SK-N-DZ (cell line): ENCODE results near the gene PHLPP1.
A peak's percentile ranks its signal among the peaks of the same experiment; 100 is the strongest.

Experiments
- DNase-seq: peaks from one replicate; pipeline ENCODE4 v3.0.0-alpha.2; 2015; ENCODE audit warnings: low spot score

PHLPP1 gene

DNA sequence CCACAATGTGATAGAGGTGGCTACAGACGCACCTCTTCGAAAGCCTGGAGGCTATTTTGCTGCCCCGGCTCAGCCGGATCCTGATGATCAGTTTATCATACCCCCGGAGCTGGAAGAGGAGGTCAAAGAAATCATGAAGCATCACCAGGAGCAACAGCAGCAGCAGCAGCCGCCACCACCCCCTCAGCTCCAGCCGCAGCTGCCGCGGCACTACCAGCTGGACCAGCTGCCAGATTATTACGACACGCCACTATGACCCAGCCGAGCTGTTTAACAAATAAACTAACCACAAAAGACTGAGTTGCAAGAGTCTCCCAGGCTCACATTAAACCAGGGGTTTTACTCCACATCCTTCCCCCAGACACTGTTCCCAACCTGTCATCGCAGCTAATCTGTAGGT, 263.8 kb downstream of the PHLPP1 start:
- DNase-seq: no peak

DNA sequence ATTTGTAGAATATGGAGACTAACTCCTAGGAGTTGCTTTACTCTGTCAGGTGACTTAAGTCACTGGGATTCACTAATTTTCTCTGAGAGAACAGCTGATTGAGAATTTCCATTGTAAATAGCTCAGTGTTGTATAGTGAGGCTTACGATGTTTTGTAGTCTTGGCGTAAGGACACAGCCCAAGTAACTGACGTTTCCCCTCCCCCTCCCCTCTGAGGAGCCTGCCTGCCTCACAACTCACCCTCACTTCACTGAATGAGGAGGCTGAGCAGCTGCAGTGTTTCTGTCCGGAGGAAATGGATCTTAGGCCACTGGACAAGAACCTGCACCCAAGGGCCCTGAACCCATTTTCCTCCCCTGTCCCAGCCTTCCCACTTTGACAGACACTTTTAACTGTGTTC, 264.6 kb downstream of the PHLPP1 start:
- DNase-seq: no peak

DNA sequence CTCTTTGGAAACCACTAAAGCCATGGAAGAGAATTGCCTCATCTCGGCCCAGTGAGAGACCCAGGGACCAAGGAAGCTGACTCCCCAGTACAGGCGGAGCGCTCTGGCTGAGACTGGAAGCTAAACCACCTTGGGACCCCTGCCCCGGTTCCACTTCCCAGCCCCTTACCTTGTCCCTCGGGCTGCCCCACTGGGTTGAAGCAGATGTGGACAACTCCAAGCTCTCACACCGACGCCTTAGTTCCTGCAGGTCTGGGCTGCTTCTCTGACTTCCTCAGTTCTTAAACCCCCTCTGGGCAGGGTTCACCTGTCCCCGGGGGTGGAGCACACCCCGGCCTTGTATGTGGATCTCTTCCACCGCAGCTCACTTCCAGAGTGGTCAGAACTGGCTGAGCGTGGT, 266.2 kb downstream of the PHLPP1 start:
- DNase-seq: no peak

DNA sequence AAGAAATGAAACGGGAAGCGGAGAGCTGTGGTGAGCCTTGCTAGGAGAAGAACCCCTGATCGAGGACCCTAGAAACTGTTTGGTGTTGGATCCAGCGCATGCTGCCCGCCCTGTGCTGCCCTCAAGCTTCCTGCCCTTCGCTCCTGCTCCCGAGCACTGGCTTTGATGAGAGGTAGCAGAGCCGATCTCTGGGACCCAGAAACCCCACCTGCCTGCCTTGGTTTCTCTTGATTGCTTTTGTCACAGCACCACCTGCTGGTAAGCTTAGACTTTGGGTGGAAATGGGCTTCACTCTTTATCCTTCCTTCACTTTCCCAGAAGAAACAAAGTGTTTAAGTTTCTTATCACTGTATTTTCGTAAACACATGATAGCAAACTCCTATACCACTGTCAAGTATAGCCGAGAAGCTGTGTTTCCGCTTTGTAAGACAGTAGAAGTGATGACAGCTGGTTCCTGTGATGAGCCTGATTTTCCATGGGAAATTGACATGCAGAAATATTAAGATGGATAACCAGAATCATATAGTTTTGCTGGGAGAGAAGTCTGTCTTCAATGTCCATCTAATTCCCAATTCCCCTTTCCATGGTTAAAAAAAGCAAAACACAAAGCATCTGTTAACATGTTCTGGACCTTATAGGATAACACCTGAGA, 267.4 kb downstream of the PHLPP1 start:
- peak; percentile 56 for DNase-seq

DNA sequence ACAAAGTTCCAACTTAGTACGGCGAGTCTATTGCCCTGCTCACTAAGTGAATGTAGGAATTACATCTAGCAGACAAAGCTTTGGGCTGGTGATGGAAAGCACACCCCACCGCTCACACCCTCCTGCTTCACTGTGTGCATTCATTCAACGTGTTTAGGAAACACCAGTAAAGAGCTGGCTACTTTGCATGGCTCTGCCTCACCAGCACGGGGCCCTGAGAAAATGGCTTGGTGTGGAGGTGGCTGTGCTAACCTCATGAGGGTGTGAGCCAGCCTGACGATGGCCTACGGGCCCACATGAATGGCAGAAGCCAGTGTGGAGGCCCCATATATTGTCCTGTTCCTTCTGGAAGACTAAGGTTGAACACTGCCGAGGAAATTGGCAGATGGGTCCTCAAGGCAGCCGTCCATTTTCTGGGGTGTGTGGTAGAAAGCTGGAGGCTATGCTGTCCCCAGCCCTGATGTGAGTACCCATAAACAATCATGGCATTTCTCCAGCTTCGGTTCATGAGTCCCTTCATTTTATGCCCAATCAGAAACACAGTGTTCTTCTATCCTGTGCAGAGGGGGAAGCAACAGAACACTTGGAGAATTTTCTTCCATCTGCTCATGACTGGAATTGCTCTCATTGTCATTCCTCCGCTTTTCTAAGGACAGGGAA, 269.4 kb downstream of the PHLPP1 start:
- no peak for DNase-seq

DNA sequence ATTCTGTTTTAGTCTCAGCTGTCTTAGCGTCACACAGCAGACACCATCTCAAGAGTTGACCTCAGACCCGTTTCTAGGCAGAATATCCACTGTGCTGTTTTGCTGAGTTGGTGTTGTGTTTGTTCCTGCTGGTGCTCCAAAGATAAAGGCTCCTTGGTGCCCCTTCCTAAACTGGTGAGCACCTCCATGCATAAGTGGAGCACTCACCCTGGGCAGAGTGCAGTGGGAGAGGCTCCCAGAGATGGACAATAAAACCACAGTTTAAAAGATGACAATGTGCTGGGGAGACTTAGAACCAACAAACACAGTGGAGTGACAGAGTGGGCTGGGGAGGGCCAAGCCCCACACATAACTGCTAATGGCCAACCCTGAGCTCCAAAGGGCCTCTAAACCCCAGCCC, 271.1 kb downstream of the PHLPP1 start:
- DNase-seq: no peak

DNA sequence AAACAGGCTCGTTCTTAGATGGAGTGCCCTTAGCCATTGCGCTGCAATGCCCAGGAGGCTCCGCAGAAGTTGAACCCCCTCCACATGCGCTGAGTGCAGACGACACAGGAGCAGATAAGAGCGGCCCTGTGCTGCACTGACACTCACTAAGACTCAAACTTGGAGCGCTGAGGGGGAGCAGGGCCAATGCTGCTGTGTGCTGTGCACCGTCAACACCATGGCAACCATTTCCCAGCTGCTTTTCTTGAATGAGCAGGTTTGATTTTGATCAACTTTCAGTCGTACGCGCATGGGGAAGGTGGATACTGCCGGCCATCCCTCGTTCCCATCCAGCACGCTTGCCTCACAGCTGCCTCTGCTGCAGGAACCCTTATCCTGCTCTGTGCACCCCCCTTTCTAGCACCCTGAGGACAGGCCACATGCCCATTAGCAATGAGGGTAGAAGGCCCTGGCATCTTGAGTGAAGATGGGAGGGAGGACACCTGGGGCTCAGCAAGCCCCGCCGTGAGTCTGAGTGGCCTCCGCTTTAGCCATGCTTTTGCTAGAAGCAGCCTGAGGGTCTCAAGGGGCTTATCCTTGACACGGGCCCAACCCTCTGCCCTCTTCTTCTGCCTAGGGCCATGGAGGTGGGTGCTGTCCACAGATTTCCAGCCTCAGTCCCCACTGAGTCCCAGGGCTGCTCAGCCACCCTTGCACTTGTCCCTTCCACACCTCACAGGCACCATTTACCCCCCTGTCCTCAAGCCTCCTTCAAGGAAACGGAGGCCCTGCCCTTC, 271.9 kb downstream of the PHLPP1 start:
- DNase-seq: peak; percentile 27

DNA sequence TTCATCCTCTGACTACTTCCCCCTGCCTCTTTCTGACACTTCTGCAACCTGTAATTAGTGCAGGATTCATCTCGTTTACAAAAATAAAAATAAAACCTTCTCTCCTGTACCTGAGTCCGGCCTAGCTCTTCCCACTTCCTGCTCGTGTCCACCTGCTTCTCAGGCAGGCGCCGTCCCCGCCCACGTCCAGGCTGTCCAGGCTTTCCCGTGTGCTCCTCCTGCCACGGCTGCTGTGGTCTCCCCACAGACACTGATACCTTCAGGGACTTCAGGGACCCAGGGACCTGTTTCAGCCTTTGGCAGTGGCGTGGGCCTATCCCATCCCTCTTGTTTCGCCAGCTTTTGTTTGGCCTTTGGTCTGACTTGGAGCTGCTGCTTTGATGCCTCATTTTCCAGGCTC, 272.5 kb downstream of the PHLPP1 start:
- DNase-seq: no peak

DNA sequence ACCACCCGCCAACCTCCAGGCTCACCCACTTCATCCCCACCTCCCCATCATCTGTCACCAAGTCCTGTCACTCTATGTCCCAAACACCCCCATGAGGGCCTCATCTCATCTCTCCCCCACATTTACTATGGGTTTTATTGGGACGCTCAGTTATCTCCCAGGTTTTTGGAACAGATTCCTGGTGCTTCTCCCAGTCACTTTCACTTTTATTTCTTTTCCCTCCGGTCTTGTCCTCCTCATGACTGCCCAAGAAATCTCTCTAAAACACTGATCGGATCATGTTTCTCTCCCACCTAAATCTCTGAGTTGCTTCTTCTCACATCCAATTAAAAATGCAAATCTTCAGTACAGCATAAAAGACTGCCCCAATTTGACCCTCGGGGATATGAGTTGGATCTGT, 273.1 kb downstream of the PHLPP1 start:
- no peak for DNase-seq

DNA sequence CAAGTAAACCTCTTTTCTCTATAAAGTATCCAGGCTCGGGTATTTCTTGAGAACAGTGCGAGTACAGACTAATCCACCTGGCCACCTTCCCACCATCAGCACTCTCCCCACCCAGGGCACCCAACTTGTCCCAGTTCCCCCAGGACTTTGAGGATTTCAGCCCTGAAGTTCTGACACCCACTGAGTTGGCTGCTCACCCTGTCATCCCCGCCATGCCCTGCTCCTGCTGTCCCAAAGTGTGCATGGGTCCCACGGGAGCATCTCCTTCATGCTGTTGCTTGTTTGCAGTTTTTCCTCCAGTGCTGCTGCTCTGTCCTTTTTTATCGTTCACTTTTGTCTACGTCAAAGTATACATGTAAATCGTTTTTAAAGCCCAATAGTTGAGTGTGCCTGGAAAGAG, 273.9 kb downstream of the PHLPP1 start:
- DNase-seq: no peak

DNA sequence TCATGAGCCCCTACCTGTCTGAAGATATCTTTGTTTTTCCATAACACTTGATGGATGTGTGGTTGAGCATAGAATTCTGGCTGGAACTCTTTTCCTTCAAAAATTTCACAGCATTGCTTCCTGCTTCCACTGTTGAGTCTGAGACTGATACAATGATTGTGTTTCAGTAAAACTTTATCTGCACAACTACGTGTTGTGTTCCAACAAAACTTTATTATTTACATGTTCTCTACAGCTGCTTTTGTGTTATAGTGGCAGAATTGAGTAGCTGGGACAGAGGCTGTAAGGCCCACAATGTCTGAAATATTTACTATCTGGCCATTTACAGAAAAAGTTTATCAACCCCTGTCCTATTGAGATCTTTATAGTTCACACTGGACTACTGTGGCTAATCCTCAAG, 275.3 kb downstream of the PHLPP1 start:
- no peak for DNase-seq

DNA sequence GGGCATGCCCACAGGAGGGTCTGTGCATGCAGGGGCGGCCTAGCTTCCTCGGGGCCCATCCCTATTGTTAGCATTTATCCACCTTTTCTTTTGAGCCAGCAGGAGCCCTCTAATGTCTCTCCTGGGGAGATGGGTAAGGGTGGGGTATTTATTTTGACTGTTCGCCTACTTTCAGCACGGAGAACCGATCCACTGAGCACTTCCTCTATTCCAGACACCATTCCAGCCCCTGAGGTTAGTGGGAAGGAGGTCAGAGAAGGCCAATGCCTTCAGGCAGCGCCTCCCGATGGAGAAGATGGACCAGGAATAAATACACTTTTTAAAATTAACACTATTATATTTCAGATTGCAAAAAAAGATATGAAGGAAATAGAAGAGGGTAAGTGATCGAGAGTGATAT, 276.0 kb downstream of the PHLPP1 start:
- DNase-seq: no peak

DNA sequence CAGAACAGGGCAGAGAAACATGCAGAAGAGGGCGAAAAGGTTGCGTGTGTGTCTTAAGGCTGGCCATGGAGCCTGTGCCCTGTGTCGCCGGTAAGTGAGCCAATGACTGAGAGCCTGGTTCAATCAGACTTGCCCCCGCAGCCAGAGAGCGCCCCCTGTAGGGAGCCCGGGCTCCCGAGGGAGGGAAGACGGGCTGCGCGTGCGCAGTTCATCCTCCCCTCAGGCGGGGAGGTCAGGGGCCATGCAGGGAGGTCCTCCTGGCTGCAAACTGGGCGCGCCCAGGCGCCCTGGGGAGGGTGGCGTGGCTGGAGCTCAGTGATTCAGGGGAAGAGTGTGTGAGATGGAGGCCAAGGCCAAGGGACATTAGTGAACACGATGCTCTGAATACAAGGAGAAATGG, 276.6 kb downstream of the PHLPP1 start:
- no peak for DNase-seq

DNA sequence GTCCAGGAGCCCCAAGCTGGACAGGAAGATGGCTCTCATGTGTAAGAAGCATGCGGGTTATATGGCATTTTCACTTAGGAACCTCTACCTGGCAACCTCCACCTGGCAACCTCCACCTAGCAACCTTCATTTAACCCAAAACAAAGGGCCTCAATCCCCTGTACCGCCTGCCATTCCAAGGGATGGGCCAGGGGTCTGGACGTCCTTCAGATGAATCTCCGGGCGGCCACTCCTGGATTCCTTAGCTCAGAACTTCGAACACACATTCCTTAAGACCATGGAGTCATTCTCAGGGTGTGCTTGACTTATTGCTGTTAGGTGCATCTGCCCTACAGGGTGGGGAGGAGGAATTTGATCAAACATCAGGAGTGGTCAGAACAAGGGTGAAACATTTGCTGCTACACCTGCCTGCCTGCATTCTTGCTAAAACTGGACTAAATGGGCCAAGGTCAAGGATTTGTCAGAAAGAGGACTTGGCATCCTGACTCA, 277.6 kb downstream of the PHLPP1 start:
- DNase-seq: no peak

DNA sequence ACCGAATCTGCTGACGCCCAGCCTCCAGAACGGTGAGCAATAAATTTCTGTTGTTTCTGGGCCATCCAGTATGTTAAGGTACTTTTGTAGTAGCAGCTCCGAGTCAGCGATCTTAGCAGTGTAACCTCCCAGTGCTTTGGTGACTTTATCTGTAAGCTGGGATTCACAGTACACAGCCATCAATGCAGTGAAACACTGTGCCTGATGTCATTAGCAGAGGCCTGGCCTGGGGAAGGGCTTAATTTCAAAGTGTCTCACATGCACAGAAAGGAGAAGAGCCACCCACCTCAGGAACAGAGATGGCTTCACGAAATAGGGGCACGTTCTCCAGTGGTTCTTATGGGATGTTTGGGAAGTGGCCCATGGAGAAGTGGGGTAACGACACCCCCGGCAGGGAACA, 281.2 kb downstream of the PHLPP1 start:
- DNase-seq: peak; percentile 30

DNA sequence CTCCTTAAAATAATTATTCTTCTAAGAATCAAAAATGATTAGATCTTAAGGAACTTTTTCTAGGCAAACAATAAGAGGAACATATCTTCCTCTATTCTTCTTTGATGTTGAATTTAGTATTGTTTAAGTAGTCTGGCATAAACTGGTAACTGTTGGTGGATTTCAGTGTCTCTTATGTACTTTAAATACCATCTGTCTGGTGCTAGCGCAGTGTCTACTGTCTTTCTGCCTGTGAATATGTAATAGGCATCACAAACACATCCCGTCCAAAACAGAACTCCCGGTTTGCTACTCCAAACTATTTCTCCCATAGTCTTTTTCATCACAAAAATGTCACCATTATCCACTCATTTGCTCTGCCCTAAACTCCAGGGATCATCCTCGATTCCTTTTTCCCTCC, 281.7 kb downstream of the PHLPP1 start:
- no peak for DNase-seq

DNA sequence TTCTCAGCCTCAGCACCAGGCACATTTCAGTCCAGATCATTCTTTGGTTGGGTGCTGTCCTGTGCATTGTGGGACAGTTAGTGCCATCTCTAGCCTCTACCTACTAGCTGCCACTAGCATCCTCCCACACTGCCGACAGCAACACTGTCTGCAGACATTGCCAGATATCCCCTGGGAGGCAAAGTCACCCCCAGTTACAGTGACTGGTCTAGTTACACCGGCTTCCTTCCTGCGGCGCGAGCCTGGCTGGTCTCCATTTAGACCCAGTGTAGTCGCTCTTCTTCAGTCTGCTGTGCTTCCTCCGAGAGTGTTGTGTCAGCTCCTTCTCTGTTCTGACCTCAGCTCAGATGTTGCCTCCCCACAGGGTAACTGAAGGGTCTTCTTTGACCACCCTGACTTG, 283.1 kb downstream of the PHLPP1 start:
- no peak for DNase-seq

DNA sequence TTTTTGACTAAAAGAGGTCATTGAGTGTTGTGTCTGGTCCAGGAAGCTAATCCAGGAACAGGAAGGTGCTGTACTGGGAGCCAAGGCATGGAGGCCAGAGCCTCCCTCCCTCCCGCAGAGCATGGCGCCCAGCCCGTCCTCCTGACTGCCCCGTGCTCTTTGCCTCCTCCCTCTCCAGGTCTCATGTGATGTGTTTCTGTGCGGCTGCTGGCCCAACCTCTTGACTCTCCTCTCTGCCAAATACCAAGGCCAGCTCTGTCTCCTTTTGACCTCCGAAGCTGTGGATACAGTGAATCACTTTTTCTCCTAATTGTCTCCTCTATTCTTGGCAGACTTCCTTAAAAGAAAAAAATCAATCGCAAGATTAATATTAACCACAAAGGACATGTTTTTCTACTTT, 284.1 kb downstream of the PHLPP1 start:
- DNase-seq: no peak

DNA sequence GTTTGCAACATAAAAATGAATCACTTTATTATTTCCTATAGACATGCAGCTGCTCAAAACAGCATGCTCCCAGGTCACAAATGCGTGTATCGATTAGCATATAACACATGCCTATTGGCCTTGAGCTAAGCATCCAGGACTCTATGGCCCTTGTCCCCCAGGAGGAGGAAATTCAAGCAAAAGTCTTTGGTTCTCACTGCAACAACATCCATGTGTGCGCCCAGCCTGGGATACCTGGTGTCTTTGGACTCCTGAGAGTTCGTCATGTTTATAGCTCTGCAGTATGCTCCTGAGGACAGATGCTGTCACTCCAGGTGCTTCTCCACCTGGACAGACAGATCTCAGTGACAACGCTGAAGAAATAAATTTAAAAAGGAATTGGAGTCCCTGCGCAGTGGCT, 284.6 kb downstream of the PHLPP1 start:
- DNase-seq: no peak

DNA sequence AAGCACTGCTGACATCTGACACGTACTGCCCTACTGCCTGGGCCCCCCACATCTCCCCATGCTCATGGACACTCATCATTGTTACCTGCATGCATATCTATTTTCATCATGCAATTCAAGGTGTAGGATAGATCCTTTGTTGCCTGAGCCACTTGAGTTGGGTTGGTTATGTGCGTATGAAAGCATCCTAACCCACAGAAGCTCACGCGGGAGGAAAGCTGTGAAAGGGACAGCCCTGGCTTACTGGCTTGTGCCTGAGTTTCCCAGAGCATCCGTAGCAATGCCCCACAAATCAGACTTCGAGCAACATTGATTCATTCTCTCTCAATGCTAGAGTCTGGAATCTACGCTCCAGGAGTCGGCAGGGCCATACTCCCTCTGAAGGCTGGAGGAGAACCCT, 285.5 kb downstream of the PHLPP1 start:
- no peak for DNase-seq

DNA sequence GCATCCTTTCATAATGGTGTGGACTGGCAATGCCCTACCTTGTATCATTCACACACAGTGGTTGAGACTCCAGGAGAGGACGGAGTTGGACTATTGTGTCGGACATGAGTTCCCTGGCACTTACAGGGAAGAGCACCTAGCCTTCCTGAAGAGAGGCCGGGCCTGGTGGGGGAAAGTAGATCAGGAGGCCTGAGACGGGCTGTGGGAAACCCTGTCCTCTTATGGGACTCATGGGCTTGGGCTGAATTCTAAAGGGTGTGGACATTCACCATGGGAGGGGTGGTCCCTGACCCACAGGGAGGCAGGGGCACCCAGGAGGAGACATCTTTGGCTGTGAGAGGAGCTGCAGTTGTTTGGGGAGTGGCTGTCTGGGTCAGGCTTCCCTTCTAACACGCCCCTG, 286.5 kb downstream of the PHLPP1 start:
- no peak for DNase-seq

DNA sequence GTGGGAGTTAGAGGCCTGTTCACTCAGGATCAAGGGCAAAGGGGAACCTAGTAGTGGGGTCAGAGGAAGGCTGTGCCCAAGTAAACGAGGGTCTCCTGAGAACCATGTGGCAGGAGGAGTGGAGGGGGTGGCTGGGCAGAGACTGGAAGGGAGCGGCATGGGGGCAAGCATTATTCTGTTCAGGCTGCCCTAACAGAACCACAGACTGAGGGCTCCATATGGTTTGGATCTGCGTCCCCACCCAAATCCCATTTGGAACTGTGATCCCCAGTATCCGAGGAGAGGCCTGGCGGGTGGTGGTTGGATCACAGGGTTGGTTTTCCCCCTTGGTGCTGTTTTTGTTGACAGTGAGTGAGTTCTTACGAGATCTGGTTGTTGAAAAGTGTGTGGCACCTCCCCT, 287.0 kb downstream of the PHLPP1 start:
- DNase-seq: no peak
